Ureter (tissue), 1 donor: ENCODE measurements around the gene ZMYND8. TPM values are rescaled to one million over a fixed set of nuclear protein-coding genes. Genes with fewer than 3 reads are reported as not detected.

Experiments used
- DNase-seq: peaks from one replicate; pipeline ENCODE4 v3.0.0-alpha.2; 2020; ENCODE audit warnings: low spot score
- total RNA-seq: library from RNA; stranded (reverse); gene quantifications from one replicate; pipeline ENCODE4 v1.2.4, GENCODE V29; 2023
- donor health status: DM: yes; HTN: yes; CAD: no.

The ZMYND8 gene
- total RNA-seq, 1 donor from 2014 or later: 113 TPM

GRCh38 chr20:47353692-47354463 is 2.6 kb downstream of the ZMYND8 start:
- DNase-seq: no peak

DNA sequence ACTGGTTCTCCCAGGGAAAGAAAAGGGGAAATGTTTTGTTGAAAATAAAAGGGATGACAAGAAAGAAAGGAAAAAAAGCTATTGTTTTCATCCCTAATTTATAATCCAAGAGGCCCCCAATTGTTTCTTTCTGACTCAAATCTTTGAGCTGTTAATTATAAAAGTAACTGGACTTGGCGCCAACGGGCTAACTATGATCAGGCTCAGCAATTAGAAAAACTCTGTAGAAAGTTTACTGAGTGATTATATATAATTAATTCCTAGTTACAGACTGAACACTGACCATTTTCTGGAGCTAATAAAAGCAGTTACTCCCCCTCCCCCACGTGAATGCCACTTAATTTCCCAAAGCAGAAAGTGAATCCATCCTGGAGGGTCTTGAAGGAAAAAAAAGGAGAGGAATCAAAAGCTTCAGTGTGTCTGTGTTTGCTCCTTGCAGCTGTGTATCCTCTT is 3.2 kb downstream of the ZMYND8 start:
- DNase-seq: no peak

DNA sequence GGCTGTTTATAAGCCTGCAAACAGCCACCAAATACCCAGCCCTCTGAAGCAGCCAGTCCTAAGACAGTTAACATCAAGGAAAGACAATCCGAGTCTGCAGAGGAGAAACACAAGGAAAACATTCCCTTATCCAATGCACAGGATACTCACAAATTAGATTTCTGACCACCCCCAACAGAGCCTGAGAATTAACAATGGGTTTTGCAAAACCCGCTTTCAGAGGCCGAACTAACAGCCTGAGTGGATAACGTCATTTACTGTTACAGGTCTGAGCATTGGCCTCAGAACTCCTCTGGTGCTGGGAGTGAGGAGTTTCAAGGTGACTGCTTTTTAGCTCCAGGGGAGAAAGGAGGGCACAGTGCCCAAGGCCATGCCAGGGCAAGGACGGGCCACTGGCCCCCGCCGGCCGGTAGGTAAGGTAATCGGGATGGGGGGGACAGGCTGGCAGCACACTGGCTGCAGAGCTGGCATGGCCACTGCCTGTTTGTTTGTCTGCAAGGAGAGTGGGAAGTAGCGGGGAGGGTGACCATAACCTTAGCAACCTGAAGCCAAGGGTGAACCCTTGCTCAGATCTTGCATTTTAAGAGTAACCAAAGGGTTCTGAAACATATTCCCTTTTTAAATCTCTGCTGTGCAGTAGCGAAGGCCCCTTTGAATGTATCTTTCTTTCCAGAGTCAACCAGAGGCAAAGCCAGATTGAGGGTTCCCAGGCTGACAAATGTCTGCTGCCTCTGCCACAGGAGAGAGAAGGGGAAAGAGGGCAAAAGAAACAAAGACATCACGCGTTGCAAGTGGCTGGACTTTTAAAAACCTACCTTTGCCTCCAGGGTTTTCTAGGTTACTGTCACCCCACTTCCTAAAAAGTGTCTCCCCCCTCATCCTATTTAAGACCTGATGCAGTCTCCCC is 3.9 kb downstream of the ZMYND8 start:
- DNase-seq: no peak

DNA sequence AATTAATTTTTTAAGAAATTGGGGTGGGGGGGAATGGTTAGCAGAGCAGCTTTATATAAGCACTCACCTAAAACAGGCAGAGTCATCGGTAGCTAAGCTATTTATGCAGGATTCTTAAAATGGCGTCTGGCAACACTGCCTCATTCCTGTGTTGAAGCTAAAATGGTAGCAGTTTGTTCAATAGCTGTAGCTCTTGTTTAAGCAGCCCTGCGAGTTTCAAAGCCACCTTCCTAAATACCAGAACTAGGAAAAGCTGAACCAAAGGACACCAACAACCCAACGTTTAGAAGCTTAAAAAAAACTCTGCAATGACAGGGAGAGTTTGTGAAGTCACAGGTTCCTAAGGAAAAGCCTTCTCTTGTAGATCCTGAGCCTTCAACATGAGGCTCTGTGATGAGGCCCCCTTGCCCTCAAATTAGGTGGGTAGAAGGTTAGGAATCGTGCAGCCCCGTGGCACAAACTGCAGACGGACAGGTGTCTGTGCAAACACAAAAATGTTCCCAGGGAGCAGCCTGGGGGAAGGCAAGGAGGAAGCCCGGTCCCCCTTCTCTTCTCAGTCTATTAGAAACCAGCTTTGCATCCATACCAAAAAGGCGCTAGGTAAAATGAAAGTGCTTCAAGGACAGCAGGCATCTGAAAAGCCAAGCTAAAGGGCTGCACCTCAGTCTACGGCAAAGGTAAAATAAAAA is 4.7 kb downstream of the ZMYND8 start:
- no peak for DNase-seq

GRCh38 chr20:47350691-47351545 is 5.6 kb downstream of the ZMYND8 start:
- DNase-seq: no peak

DNA sequence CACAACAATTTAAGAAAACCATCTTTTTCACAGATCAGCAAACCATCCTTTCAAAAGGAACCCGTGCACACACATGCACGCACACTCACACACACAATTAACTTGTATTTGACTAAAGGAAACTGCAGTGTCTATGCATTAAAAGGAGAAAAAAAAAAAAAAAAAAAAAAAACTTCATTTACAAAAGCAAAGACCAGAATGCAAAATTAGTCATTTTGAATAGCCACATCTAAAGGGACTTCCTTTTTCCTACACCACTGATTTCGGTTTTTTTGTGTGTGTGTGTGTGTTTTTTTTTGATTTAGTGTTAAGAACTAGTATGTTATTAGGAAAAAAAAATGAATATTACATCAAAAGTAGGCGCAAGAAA is 6.3 kb downstream of the ZMYND8 start:
- DNase-seq: no peak

DNA sequence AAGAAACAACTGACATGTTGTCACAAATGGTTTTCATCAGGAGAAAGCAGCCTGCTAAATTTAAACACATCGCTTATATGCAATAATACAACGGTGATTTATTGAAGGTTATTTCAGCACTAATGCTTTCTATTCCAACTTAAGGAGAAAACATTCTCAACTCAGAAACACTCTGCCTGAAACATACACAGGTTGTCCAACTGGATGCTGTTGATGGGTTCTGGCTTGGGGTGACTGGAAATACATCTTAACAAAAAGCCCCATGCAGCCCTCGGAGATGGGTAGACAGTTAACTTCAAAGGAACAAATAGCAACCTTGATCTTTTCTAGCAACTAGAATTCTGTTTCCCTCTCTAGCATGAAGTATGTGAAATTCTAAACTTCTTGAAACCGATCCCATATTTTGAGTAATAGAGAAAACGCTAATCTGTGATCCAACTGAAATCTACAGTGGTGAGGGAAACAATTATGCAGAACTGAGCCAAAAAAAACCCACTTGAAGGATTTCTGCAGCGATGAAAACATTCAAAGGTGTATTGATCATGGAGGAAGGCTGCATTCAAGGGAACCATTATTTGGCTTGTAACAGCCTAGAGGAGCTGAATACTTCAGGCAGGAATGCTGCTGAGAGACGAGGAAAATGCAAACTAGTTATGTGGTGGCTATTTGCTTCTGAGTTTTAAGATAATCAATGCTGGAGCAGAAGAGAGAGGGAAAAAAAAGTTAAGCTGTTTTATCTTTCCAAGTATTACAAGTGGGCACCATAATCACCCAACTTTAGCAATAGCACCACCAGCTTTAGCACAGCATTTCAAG is 6.9 kb downstream of the ZMYND8 start:
- DNase-seq: no peak

- DNase-seq: no peak
Measured at GRCh38 chr20:47348539-47349142, 7.9 kb downstream of the ZMYND8 start.

DNA sequence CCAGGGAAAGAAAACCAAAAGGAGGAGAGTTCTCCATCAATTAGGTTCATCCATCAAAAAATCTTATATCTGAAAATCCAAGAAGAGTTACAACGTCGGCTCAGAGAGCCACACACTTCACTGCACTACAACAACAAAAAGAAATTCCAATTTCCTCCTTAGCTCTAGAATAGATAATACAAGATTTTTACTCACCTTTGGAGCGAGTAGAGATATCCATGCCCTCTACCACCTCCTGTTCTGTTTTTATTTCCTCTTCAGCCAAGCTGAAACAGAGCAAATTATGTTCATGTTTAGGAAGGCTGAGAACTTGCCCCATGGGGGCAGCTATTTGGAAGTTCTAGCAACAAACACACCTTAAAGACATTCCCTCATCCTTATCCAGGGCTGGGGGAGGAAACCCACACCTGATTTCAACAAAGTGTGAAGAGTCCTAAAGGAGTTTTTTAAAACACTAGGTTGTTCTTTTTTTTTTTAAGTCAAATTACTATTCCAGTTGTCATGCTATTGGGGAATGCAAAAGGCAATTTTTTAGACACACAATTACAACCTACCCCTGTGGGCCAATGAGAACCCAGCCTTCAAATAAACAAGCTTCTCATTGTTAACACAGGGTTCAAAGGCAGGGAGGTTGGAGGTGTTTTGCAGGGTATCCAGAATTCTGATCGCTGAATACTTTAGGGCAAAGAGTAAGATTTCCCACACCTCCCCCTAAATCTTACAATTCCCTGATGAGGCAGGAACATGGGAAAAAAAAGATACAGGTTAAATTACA is 8.7 kb downstream of the ZMYND8 start:
- DNase-seq: no peak

- no peak for DNase-seq
Measured at GRCh38 chr20:47346172-47346571, 10.3 kb downstream of the ZMYND8 start.

DNA sequence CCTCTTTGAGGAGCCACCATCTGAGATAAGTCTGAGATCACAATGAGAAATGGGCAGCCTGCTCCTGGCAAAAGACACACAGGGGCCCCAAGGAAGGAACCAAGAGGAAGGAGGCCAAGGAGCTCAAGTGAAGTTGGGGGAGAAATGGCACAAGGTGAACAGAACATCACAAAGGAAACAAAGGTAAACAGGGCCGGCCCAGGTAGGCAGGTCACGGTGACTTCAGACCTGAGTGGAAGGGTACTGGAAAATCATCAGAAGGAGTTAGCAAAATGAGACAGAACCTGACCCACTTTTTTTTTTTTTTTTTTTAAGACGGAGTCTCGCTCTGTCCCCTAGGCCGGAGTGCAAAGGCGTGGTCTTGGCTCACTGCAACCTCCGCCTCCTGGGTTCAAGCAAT is 11.3 kb downstream of the ZMYND8 start:
- DNase-seq: no peak

- no peak for DNase-seq
Measured at GRCh38 chr20:47343007-47343472, 13.5 kb downstream of the ZMYND8 start.

DNA sequence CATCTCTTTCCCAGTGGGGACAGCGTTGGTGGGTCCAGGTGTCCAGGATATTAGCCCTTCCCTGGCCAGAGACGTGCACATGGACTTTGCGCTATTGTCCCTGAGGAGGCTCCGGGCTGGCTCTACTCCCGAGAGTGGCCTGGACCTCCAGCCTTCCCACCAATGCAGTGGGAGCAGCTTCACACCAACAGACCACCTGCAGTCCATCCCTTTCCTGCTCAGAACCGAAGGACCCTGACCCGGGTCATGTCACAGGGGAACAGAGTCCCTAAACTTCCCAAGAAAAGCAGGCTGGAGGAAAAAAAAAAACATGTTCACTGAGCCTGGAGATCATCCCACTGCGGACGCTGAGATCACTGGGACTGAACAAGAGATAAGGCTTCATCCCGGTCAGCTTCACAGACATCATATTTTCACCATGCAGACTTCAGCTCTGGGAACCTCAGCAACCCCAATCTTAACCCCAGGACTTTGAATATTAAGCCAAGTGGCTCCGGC is 18.3 kb downstream of the ZMYND8 start:
- no peak for DNase-seq

DNA sequence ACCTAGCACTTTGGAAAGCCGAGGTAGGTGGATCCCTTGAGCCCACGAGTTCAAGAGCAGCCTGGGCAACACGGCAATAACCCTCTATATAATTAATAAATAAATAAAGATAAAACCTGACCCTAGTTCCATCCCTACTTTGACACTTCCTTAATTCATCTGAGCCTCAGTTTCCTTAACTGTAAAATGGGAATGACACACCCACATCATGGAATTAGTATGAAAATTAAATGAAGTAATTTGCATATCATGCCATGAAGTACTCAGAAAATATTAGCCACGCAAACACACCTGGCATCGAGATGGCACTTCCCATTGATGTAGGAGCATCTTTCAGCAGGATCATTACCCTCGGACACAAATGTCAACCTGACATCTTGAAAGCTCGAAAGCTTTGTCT is 19.1 kb downstream of the ZMYND8 start:
- no peak for DNase-seq

- no peak for DNase-seq
Measured at GRCh38 chr20:47336129-47336754, 20.3 kb downstream of the ZMYND8 start.

DNA sequence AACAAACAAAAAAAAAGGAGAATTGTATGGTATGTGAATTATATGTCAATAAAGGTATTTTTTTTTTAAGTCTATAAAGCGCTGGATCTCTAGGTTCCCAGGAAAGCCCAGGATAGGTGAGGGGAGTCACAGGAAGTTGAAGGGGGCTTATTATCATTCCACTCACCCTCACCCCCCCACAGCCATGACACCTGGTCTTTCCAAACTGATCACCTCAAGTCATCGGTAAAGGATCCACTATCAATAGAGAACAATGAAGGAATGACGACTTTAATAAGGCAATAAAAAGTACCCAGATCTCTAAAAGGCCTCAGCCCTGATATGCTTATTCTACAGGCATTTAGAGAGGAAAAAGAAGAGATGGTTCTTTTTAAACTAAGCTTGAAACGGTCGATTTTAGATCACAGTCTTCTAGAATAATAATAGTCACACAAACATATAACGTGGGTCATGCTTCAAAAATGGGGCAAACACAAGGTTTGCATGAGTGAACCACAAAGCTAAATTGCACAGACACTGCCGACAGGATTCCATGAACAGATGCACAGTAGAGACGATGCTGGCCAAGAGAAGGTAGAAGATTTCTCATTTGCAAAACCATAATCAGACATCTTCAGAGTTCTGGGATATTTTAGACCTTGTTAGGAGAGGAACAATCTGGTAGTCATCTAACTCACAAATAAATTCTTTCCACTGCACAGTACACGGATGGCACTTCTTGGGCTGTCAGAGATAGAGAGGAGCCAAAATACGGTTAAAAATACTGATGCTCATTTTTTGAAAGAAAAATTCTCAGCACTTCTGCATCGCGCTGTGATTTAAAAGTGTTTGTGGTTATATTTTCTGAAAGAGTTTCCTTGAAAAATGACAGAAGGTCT is 21.0 kb downstream of the ZMYND8 start:
- DNase-seq: no peak

DNA sequence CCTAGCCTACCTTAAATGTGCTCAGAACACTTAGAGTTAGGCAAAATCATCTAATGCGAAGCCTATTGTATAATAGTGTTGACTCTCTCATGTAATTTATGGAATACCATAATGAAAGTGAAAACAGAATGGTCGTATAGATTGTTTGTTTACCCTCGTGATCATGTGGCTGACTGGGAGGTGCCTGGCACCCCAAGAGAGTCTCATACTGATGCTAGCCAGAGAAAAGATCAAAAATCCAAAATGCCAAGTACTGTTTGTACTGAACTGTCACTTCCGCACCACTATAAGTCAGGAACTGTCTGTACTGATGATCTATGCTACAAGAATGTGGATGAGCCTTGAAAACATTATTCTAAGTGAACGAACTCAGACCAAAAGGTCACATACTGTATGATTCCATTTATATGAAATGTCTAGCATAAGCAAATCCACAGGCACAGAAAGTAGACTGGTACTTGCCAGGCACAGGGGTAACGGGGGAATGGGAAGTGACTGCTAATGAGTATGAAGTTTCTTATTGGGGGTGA is 22.4 kb downstream of the ZMYND8 start:
- no peak for DNase-seq
